Hematopoietic multipotent progenitor cell treated with erythropoietin and hydrocortisone succinate and interleukin-3 and kit ligand, for 6 days (in vitro differentiated cells): ENCODE results near the gene MAP1LC3A.

Experiments used
- DNase-seq: peaks from one replicate; pipeline ENCODE4 v3.0.0-alpha.2; 2015

Gene MAP1LC3A

DNA sequence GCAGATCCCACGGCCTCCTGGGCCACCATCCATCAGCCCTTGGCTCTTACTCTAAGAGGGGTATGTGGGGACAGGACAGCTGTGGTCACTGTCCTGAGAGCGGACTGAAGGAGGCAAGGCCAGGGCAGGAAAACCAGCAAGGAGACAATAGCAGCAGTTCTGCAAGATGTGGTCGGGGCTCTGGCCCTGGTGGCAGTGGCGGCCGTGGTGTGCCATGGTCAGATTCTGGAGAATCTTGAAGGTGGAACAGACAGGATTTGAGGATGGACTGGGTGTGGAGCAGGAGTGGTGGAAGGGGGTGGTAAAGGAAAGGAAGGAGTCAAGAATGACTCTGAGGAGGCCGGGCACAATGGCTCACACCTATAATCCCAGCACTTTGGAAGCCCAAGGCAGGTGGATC is 5.9 kb upstream of the MAP1LC3A start:
- DNase-seq: no peak

DNA sequence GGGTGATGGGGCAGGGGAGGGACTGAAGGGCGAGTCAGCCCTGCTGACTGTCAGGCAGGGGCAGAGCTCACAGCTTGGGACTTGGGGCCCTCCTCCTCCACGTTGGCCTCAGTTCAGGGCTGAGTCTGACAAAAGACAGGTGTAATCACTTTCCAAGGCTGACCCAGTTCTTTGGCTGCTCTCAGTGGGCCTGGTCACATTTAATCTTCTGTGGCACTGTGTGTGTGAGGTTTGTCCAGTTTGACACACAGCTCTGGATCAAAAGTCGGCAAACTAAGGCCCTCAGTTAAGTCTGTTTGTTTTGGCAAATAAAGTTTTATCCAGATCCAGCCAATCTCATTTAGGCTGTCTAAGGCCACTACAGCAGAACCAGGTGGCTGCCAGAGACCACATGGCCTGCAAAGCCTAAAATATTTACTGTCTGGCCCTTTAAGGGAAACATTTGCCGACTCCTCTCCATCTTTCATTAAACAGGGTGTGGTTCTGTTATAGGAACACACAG is 5.1 kb upstream of the MAP1LC3A start:
- DNase-seq: no peak

- DNase-seq: no peak
Measured at GRCh38 chr20:34557936-34558319, 590 bp upstream of the MAP1LC3A start.

DNA sequence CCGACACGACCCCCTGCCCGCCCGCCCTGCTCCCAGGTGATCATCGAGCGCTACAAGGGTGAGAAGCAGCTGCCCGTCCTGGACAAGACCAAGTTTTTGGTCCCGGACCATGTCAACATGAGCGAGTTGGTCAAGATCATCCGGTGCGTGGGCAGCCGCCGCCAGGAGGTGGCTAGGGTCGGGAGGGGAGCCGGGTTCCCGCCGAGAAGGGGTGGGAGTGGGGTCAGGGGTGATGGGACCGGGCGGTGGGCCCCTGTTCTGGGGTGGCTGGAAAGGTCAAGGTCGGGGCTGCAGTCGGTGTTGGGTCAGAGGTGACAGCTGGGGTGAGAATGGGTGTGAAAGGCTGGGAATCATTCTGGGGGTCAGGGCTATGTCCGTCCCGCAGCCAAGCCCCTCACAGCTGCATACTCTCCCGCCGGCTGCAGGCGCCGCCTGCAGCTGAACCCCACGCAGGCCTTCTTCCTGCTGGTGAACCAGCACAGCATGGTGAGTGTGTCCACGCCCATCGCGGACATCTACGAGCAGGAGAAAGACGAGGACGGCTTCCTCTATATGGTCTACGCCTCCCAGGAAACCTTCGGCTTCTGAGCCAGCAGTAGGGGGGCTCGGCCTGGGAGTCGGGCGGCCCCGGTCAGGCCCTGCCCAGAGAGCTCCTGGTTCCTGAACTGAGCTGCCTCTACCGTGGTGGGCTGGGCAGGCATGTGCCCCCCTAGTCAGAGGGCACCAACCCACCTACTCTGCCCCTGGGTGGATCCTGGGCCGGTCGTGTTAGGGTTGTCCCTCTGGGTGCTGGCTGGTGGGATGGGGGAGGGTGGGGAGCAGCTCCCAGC is 1.0 kb downstream of the MAP1LC3A start:
- no peak for DNase-seq

DNA sequence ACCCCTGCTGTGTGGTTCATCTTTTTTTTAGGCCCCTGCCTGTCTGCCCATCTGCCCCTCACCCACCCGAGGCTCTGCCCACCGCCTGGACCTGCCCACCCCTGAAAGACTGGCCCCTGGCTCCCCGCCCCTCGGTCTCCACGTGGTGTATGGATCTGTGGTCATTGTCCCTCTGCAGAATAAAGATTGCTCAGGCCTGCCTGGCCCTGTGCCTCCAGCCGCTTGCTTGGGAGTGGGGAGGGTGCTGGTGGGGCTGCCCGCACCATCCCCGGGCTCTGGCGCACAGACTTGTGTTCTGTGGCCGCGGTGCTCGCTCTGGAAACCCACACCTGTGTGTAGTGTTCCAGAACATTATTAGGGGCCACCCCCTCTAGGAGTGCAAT is 1.6 kb downstream of the MAP1LC3A start:
- no peak for DNase-seq

- DNase-seq: no peak
Measured at GRCh38 chr20:34560614-34561013, 2.1 kb downstream of the MAP1LC3A start.

GRCh38 chr20:34561661-34562060 is 3.1 kb downstream of the MAP1LC3A start:
- no peak for DNase-seq

GRCh38 chr20:34562641-34563040 is 4.1 kb downstream of the MAP1LC3A start:
- DNase-seq: peak; percentile 67

GRCh38 chr20:34564833-34565232 is 6.3 kb downstream of the MAP1LC3A start:
- no peak for DNase-seq

GRCh38 chr20:34566978-34567891 is 8.7 kb downstream of the MAP1LC3A start:
- no peak for DNase-seq

GRCh38 chr20:34567892-34568865 is 9.7 kb downstream of the MAP1LC3A start:
- DNase-seq: no peak

GRCh38 chr20:34569598-34569997 is 11.1 kb downstream of the MAP1LC3A start:
- DNase-seq: no peak

DNA sequence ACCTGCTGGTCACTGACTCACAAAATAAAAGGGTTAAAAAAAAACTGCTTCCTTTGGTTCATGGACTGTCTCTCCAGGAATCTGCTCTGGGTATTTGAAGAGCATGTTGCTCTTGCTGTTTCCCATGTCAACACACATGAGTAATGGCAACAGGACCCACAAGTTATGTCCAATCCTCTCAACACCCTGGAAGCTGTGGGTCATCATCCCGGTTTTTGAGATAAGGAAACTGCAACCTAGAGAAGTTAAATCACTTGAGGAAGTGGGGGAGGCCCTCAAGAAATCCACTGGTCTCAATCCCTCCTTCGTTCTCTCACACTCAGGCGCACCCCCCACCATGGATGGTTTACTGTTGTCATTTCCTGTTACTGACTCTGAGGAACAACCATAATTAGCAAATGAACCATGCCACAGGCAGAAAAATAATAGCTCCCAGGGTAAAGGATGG is 12.4 kb downstream of the MAP1LC3A start:
- DNase-seq: peak; percentile 18

- no peak for DNase-seq
Measured at GRCh38 chr20:34571753-34572152, 13.2 kb downstream of the MAP1LC3A start.

DNA sequence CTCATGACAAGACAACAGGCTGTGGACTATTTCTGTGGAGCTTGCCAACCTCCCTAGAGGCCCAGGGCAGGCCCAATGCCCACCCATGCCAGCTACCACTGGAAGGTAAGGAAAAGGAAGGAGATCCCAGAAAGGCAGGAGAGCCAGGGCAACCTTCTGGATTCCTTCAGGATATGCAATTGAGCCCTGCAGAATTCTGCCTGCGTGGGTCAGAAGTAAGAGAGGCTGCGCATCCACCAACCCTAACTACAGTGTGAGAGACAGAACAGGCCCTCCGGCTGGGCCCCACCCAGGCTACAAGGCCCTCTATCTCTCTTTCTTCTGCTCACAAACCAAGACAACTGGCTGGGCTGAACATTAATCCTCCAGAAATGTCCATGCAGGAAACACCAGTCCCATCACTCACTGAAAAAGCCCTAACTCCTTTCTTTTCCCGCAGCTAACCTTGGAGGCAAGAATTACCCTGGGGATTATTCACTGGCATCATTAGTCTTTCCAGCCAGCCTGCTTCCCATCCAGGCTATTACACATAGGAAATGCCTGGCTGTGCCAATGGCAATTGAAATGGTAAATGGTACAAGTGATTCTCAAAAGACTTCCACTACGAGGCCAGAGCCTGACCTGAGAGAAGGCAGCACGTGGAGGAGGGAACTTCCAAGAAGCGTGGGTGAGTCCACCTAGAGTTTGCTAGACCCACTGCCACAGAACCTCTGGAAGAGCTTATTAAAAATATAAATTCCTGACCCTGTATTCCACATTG is 15.2 kb downstream of the MAP1LC3A start:
- no peak for DNase-seq

GRCh38 chr20:34574426-34574825 is 15.9 kb downstream of the MAP1LC3A start:
- no peak for DNase-seq

DNA sequence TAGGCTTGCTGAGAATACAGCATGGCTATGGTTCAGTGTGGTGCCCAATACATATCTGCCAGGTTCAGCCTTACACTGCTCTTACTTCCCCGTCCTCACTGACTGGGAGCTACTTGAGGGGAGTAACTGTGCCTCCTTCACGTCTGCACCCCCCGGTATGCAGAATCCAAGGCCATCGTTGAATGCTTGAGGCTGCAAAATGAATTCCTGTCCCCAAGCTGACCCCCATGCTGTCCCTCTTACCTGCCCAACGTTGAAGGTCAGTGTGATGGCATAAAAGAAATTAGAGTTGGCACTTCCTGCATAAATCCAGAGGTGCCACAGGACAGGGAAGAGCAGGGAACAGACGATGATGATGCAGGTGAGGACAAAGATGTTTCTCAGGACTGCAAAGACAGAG is 16.3 kb downstream of the MAP1LC3A start:
- no peak for DNase-seq

GRCh38 chr20:34575271-34575670 is 16.8 kb downstream of the MAP1LC3A start:
- no peak for DNase-seq

DNA sequence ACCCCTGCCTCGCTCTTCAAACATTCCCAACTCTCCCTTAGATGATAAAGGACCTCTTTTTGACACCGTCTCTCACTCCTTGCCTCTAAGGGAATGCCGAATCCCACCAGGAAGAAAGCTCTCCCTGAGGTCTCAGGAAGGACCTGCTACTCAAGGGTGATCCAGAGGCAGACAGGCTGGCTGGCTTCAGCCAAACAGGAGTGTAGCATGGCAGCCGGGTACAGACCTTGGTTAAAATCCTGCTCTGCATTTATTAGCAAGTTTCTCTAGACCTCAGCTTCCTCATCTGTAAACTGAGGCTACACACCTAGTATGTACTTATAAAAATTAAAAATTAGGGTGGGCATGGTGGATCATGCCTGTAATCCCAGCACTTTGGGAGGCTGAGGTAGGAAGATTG is 17.2 kb downstream of the MAP1LC3A start:
- no peak for DNase-seq

GRCh38 chr20:34577061-34577460 is 18.5 kb downstream of the MAP1LC3A start:
- DNase-seq: no peak

DNA sequence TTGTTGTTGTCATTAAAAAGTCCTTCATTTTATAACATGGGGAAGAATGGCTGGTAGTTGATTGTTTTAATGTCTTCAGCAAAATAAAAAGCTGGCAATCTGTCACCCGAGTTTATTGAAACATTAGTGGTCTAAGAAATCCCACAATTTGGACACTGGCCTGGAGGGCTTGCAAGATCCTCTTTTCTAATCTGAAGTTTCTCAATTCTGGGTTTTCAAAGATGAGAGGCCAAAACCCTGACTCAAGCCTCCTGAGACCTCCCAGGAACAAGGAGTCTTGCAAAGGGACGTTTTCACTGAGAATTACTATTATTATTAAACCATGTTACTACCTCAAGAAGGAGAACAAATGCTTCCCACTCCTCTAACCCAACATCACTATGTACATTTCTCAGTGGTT is 19.5 kb downstream of the MAP1LC3A start:
- peak; percentile 13 for DNase-seq

GRCh38 chr20:34578521-34578920 is 20.0 kb downstream of the MAP1LC3A start:
- no peak for DNase-seq
